HepG2 (cell line): ENCODE data around the gene TMEM11. TPM values are rescaled to one million over a fixed set of nuclear protein-coding genes. Genes with fewer than 3 reads are reported as not detected.
A peak's percentile ranks its signal among the peaks of the same experiment; 100 is the strongest.

Experiments used
- ATF6 ChIP-seq: sonication (generic); formaldehyde crosslinking; conservative IDR thresholded peaks from 2 replicates; pipeline ENCODE4 v1.4.0; 2020; ENCODE audit warnings: missing genetic modification reagents
- BHLHE40 ChIP-seq: IDR thresholded peaks from 2 replicates; pipeline ENCODE4 v1.6.1; 2011; ENCODE audit warnings: low read length, improper control_type of control experiment
- CEBPG ChIP-seq: IDR thresholded peaks from 2 replicates; pipeline ENCODE4 v1.6.1; 2016
- ETV5 ChIP-seq: IDR thresholded peaks from 2 replicates; pipeline ENCODE4 v1.6.1; 2018; ENCODE audit warnings: missing biosample characterization, missing genetic modification reagents, inconsistent platforms, borderline replicate concordance
- FOXK1 ChIP-seq: sonication (generic); formaldehyde crosslinking; IDR thresholded peaks from 2 replicates; pipeline ENCODE4 v1.4.0; 2020; ENCODE audit warnings: low read depth, missing genetic modification reagents, borderline replicate concordance
- HBP1 ChIP-seq: IDR thresholded peaks from 2 replicates; pipeline ENCODE4 v1.6.1; 2016; ENCODE audit warnings: low read depth, control low read depth
- JDP2 ChIP-seq: sonication (generic); formaldehyde crosslinking; IDR thresholded peaks from 2 replicates; pipeline ENCODE4 v1.8.1; 2022; ENCODE audit warnings: missing genetic modification reagents, borderline replicate concordance
- PATZ1 ChIP-seq: sonication (generic); formaldehyde crosslinking; IDR thresholded peaks from 2 replicates; pipeline ENCODE4 v1.4.0; 2020; ENCODE audit warnings: missing genetic modification reagents
- SAP130 ChIP-seq: IDR thresholded peaks from 2 replicates; pipeline ENCODE4 v1.6.1; 2016; ENCODE audit warnings: low read depth
- TAF1 ChIP-seq: sonication (generic); formaldehyde crosslinking; IDR thresholded peaks from 2 replicates; pipeline ENCODE4 v1.4.0; 2020; ENCODE audit warnings: missing genetic modification reagents
- TCF7 ChIP-seq: sonication (generic); IDR thresholded peaks from 2 replicates; pipeline ENCODE4 v1.6.1; 2016; ENCODE audit warnings: antibody characterized with exemption, low read depth
- TEAD3 ChIP-seq: optimal IDR thresholded peaks from 2 replicates; pipeline ENCODE3; 2016; ENCODE audit warnings: borderline replicate concordance
- TGIF2 ChIP-seq: IDR thresholded peaks from 2 replicates; pipeline ENCODE4 v1.6.1; 2016; ENCODE audit warnings: control low read depth, missing compliant biosample characterization
- ZMYM3 ChIP-seq: sonication (generic); formaldehyde crosslinking; IDR thresholded peaks from 2 replicates; pipeline ENCODE4 v1.5.1; 2020; ENCODE audit warnings: mild to moderate bottlenecking, missing genetic modification reagents
- ZNF143 ChIP-seq: sonication (generic); formaldehyde crosslinking; IDR thresholded peaks from 2 replicates; pipeline ENCODE4 v1.4.0; 2020; ENCODE audit warnings: missing genetic modification reagents
- ZNF33A ChIP-seq: sonication (generic); formaldehyde crosslinking; IDR thresholded peaks from 2 replicates; pipeline ENCODE4 v1.5.1; 2020; ENCODE audit warnings: missing genetic modification reagents, mild to moderate bottlenecking, moderate library complexity, borderline replicate concordance
- ZNF720 ChIP-seq: sonication (generic); formaldehyde crosslinking; IDR thresholded peaks from 2 replicates; pipeline ENCODE4 v1.4.0; 2020; ENCODE audit warnings: missing genetic modification reagents
- ZNF790 ChIP-seq: sonication (generic); formaldehyde crosslinking; IDR thresholded peaks from 2 replicates; pipeline ENCODE4 v1.8.0; 2022; ENCODE audit warnings: missing genetic modification reagents, mild to moderate bottlenecking, borderline replicate concordance
- ZSCAN20 ChIP-seq: sonication (generic); formaldehyde crosslinking; IDR thresholded peaks from 2 replicates; pipeline ENCODE4 v1.4.0; 2020; ENCODE audit warnings: missing genetic modification reagents, mild to moderate bottlenecking, borderline replicate concordance
- polyA plus RNA-seq, 8 experiments: library from polyadenylated mRNA; depleted of rRNA in 3 of 8; stranded (reverse) in 7 of 8; unstranded in 1 of 8; fragments of >200 nt; fragmentation: Illumina TruSeq in 4 of 8; extraction: Trizol in 4 of 8; gene quantifications; 2 replicates each; pipeline versions ENCODE4 v1.2.1 to v1.2.3, GENCODE V29; 2011 to 2016; ENCODE audit warnings: low read depth in 4 of 8, missing spikeins in 1 of 8, mixed read lengths in 1 of 8; ENCODE audit not compliant: insufficient read depth in 1 of 8
- total RNA-seq, 5 experiments: library from RNA; depleted of rRNA; stranded (reverse); fragments of >200 nt; fragmentation: Illumina TruSeq; extraction: Trizol; gene quantifications; 2 replicates each; pipeline ENCODE4 v1.2.3, GENCODE V29; 2016; ENCODE audit warnings: low read depth in 1 of 5
- TF ChIP-seq, protein P1 (sequence below): sonication (generic); formaldehyde crosslinking; conservative IDR thresholded peaks from 2 replicates; pipeline ENCODE4 v1.8.1; 2023; ENCODE audit warnings: missing genetic modification reagents
- TF ChIP-seq, protein P2 (sequence below): IDR thresholded peaks from 2 replicates; pipeline ENCODE4 v1.6.1; 2012; ENCODE audit warnings: inconsistent platforms
- TF ChIP-seq, protein P3 (sequence below): sonication (generic); formaldehyde crosslinking; conservative IDR thresholded peaks from 2 replicates; pipeline ENCODE4 v1.8.0; 2022; ENCODE audit warnings: low read depth, missing genetic modification reagents

The TMEM11 gene
- total and polyA plus RNA-seq, 2 of the 13 experiments (the other 11 are each of a cell fraction or from before 2014, with no cell fraction given) = 18.7 to 35.0 TPM

DNA sequence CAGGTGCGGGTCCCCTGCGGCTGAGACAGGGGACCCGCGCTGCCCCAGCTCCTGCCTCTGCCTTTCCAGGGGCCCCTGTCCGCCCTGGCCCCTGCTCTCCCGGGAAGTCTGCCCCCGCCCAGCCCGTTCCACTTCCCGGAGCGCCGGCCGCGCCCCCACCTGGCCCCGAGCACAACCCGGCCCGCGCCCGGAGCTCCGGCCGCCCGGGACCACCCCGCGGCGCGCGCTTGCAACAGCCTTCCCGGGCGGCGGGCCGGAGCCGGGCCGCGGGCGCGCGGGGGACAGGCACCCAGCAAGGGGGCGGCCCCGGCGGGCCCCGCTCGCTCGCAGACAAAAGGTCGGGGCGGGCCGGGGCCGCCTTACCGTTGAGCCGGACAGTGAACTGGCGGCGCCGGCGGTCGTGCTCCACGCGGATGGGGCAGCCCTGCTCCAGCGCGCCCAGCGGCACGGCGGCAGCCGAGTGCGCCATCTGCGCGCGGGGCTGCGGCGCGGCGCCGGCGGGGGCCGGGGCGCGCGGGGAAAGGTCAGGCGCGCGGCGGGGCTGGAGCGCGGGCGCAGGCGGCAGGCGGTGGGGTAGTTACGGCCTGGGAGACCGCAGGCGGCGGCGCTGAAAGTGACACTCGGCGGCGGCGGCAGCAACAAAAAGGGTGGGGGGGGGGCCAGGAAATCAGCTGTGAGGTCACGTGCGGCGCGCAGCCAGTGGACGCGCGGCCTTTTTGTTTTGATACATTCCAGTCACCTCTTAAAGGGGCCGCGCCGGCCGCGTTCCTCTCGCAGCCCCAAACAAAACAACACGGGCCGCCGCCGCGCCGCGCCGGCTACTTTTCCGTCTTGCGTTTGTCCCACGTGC, 39.1 kb upstream of the TMEM11 start, which contains the start of gene NATD1 (continued):
- TF ChIP-seq PATZ1 = peak; percentile 62
- TF ChIP-seq TGIF2 (CRISPR knock-in tag) = peak; percentile 34; the same call in 1 of the 2 replicates
- TF ChIP-seq TAF1 (CRISPR knock-in tag) = peak; percentile 32; the same call in 1 of the 2 replicates
- TF ChIP-seq CEBPG (CRISPR knock-in tag) = no peak
- TF ChIP-seq SAP130 = peak; percentile 61
- no peak for TF ChIP-seq ZNF720
- TF ChIP-seq ZMYM3 (CRISPR knock-in tag) = no peak
- TF ChIP-seq ZSCAN20 = 0 out of 2 replicates have a peak, but pooled peaks have one; percentile 30
- TF ChIP-seq ZNF143 (CRISPR knock-in tag) = no peak
- TF ChIP-seq, protein P1, sequence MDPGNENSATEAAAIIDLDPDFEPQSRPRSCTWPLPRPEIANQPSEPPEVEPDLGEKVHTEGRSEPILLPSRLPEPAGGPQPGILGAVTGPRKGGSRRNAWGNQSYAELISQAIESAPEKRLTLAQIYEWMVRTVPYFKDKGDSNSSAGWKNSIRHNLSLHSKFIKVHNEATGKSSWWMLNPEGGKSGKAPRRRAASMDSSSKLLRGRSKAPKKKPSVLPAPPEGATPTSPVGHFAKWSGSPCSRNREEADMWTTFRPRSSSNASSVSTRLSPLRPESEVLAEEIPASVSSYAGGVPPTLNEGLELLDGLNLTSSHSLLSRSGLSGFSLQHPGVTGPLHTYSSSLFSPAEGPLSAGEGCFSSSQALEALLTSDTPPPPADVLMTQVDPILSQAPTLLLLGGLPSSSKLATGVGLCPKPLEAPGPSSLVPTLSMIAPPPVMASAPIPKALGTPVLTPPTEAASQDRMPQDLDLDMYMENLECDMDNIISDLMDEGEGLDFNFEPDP (CRISPR knock-in tag) = no peak
- peak; percentile 77 for TF ChIP-seq BHLHE40
- TF ChIP-seq FOXK1 = peak; percentile 78
- TF ChIP-seq HBP1 = no peak
- TF ChIP-seq TCF7 = peak; percentile 71; the same call in 1 of the 2 replicates
- TF ChIP-seq ZNF790 (CRISPR knock-in tag) = no peak
- peak; percentile 58 for TF ChIP-seq TEAD3 (CRISPR knock-in tag)
- TF ChIP-seq ZNF33A (CRISPR knock-in tag) = no peak
- no peak for TF ChIP-seq JDP2 (CRISPR knock-in tag)
- TF ChIP-seq, protein P2, sequence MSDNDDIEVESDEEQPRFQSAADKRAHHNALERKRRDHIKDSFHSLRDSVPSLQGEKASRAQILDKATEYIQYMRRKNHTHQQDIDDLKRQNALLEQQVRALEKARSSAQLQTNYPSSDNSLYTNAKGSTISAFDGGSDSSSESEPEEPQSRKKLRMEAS = peak; percentile 53
- TF ChIP-seq, protein P3, sequence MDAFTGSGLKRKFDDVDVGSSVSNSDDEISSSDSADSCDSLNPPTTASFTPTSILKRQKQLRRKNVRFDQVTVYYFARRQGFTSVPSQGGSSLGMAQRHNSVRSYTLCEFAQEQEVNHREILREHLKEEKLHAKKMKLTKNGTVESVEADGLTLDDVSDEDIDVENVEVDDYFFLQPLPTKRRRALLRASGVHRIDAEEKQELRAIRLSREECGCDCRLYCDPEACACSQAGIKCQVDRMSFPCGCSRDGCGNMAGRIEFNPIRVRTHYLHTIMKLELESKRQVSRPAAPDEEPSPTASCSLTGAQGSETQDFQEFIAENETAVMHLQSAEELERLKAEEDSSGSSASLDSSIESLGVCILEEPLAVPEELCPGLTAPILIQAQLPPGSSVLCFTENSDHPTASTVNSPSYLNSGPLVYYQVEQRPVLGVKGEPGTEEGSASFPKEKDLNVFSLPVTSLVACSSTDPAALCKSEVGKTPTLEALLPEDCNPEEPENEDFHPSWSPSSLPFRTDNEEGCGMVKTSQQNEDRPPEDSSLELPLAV (CRISPR knock-in tag) = no peak
- no peak for TF ChIP-seq ETV5 (CRISPR knock-in tag)
- no peak for TF ChIP-seq ATF6 (CRISPR knock-in tag)
